Central memory CD4-positive, alpha-beta T cell (primary cell): ENCODE measurements around the gene TBCD.
A peak's percentile ranks its signal among the peaks of the same experiment; 100 is the strongest.
"Not testable (repeated sequence)": the region's sequence is repeated elsewhere in the genome, so short reads cannot be mapped to it uniquely, and the experiment has no call there.

Source experiments
- DNase-seq: peaks from one replicate; pipeline ENCODE4 v3.0.0; 2022

The TBCD gene

GRCh38 chr17:82979718-82980117, 227.9 kb downstream of the TBCD start:
- no peak for DNase-seq

- DNase-seq, result no peak
Observed at GRCh38 chr17:82980632-82981031, 228.8 kb downstream of the TBCD start.

GRCh38 chr17:82981141-82981730, 229.4 kb downstream of the TBCD start:
- DNase-seq, result no peak

GRCh38 chr17:82983510-82984248, 231.8 kb downstream of the TBCD start:
- no peak for DNase-seq

GRCh38 chr17:82984249-82984617, 232.4 kb downstream of the TBCD start:
- DNase-seq, result not testable (repeated sequence)

- DNase-seq, result no peak
Observed at GRCh38 chr17:82984751-82985427, 233.0 kb downstream of the TBCD start.

- DNase-seq, result no peak
Observed at GRCh38 chr17:82985428-82985805, 233.6 kb downstream of the TBCD start.

GRCh38 chr17:82985973-82986372, 234.1 kb downstream of the TBCD start:
- DNase-seq, result peak; percentile 70

- not testable (repeated sequence) for DNase-seq
Observed at GRCh38 chr17:82989051-82989450, 237.2 kb downstream of the TBCD start.

- no peak for DNase-seq
Observed at GRCh38 chr17:82989881-82990280, 238.0 kb downstream of the TBCD start.

- DNase-seq, result no peak
Observed at GRCh38 chr17:82993005-82993404, 241.1 kb downstream of the TBCD start.
